Retinal pigment epithelial cell (primary cell): ENCODE results near the gene MTCH1.

Source experiments
- DNase-seq: peaks from one replicate; pipeline ENCODE4 v3.0.0-alpha.2; 2010; ENCODE audit warnings: low read depth
- H3K4me3 ChIP-seq: 2 replicates; pipeline ENCODE4 v1.5.1; 2011; ENCODE audit warnings: mild to moderate bottlenecking, low read length, control low read depth, moderate library complexity
- CTCF ChIP-seq: conservative IDR thresholded peaks from 2 replicates; pipeline ENCODE4 v1.5.1; 2011; ENCODE audit warnings: low read depth, low read length, control low read depth, inconsistent platforms

MTCH1 gene

GRCh38 chr6:36924778-36925374 is 61.1 kb downstream of the MTCH1 start:
- no peak for DNase-seq
- no peak overlapping the region for H3K4me3 ChIP-seq

DNA sequence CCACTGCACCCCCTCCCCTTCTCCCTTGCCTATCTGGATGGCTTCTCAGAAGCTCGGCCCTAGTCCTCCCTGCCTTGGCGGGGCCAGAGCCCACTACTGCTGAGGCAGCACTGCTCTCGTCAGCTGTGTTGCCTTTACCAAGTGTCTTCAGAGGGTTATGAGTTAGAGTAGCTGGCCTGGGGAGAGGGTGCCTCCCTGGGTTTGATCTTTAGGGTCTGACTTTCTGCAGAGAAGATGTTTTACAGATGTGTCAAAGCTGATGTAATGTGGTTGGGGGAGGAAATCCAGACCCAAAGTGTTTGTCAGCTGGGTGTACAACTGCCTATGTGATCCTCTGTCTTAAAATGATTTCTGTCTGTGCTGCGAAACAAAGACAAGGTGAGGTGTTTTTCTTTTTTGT is 61.9 kb downstream of the MTCH1 start:
- TF ChIP-seq CTCF, result no peak
- no peak overlapping the region for H3K4me3 ChIP-seq
- DNase-seq, result no peak

More at GRCh38 chr6:36924778-36925374, 61.1 kb downstream of the MTCH1 start:
- TF ChIP-seq CTCF, result no peak

GRCh38 chr6:36920546-36920945 is 65.5 kb downstream of the MTCH1 start:
- DNase-seq, result no peak
- TF ChIP-seq CTCF, result no peak
- no peak overlapping the region for H3K4me3 ChIP-seq

DNA sequence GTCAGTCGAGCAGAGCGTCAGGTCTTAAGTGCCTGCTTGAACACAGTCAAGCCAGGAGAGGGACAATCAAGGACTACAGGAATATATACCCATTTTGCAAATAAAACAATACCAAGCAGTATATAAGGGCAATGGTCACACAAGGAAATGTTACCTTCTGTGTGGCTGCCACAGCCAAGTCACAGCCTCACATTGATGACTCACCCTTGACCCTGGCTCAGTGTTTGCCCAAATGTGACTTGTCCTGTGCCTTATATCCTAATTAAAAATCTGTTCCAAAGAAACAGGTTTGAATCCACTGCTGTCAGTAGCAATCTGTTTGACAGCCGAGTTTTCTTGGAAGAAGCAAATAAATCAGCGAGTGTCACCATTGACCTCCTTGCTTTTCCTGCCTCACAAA is 65.9 kb downstream of the MTCH1 start:
- no peak for DNase-seq
- no peak overlapping the region for H3K4me3 ChIP-seq
- no peak for TF ChIP-seq CTCF
